ENCODE data around the gene HOXD10. TPM values are rescaled to one million over a fixed set of nuclear protein-coding genes. Genes with fewer than 3 reads are reported as not detected.
A peak's percentile ranks its signal among the peaks of the same experiment; 100 is the strongest.

The HOXD10 gene
- total and polyA plus RNA-seq, 2 of the 13 experiments (the other 11 are each of a cell fraction or from before 2014, with no cell fraction given), result not detected

DNA sequence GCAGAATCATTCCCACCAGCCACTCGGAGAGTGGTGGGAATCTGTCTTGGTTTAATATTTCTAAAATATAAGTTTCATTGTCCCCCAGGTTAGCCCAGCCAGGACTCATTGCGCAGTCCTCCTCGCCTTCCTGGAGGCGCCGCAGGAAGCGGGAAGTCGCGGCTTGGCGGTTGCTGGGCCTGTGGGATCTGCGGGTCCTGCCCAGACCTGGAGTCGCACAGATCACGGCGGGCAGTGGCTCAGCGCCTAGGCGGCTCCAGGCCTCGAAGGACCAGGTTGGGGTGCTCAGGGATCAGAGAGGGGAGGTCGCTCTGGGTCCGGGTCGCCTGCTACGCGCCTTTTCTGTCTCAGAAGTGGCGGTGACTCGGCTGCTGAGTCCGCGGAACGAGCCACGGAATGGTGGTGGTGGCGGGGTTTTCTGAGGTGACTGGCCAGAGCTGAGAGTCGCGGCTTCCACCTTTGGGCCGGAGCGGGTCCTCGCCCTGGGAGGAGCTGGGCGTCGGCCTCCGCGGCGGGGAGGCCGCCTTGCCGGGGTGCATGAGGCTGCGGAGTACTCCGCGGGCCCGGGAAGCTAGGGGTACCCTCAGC, 43.2 kb downstream of the HOXD10 start (continued):
- TF ChIP-seq, protein P1, sequence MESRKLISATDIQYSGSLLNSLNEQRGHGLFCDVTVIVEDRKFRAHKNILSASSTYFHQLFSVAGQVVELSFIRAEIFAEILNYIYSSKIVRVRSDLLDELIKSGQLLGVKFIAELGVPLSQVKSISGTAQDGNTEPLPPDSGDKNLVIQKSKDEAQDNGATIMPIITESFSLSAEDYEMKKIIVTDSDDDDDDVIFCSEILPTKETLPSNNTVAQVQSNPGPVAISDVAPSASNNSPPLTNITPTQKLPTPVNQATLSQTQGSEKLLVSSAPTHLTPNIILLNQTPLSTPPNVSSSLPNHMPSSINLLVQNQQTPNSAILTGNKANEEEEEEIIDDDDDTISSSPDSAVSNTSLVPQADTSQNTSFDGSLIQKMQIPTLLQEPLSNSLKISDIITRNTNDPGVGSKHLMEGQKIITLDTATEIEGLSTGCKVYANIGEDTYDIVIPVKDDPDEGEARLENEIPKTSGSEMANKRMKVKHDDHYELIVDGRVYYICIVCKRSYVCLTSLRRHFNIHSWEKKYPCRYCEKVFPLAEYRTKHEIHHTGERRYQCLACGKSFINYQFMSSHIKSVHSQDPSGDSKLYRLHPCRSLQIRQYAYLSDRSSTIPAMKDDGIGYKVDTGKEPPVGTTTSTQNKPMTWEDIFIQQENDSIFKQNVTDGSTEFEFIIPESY (CRISPR knock-in tag; IDR thresholded peaks at IDR 0.05), result peak; percentile 54; the same call in 1 of the 2 replicates
- no peak for TF ChIP-seq NFIB (CRISPR knock-in tag; IDR thresholded peaks at IDR 0.05; ENCODE audit: borderline replicate concordance)
- no peak for TF ChIP-seq CEBPB (IDR thresholded peaks at IDR 0.05; ENCODE audit: borderline replicate concordance, low read depth, low read length)
- peak; percentile 26; the same call in 1 of the 2 replicates for TF ChIP-seq ATF7-NPFF (CRISPR knock-in tag; IDR thresholded peaks at IDR 0.05; ENCODE audit: low read depth)
- TF ChIP-seq ZNF329 (CRISPR knock-in tag; IDR thresholded peaks at IDR 0.05; ENCODE audit: low read depth), result no peak
- TF ChIP-seq BHLHE40 (IDR thresholded peaks at IDR 0.05; ENCODE audit: low read length), result no peak
- no peak for TF ChIP-seq ZNF841 (CRISPR knock-in tag; IDR thresholded peaks at IDR 0.05; ENCODE audit: borderline replicate concordance)
- no peak for TF ChIP-seq ZNF282 (IDR thresholded peaks at IDR 0.05; ENCODE audit: partially characterized antibody)
- TF ChIP-seq, protein P2, sequence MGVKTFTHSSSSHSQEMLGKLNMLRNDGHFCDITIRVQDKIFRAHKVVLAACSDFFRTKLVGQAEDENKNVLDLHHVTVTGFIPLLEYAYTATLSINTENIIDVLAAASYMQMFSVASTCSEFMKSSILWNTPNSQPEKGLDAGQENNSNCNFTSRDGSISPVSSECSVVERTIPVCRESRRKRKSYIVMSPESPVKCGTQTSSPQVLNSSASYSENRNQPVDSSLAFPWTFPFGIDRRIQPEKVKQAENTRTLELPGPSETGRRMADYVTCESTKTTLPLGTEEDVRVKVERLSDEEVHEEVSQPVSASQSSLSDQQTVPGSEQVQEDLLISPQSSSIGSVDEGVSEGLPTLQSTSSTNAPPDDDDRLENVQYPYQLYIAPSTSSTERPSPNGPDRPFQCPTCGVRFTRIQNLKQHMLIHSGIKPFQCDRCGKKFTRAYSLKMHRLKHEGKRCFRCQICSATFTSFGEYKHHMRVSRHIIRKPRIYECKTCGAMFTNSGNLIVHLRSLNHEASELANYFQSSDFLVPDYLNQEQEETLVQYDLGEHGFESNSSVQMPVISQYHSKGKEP (CRISPR knock-in tag; IDR thresholded peaks at IDR 0.05), result no peak
- TF ChIP-seq, protein P3, sequence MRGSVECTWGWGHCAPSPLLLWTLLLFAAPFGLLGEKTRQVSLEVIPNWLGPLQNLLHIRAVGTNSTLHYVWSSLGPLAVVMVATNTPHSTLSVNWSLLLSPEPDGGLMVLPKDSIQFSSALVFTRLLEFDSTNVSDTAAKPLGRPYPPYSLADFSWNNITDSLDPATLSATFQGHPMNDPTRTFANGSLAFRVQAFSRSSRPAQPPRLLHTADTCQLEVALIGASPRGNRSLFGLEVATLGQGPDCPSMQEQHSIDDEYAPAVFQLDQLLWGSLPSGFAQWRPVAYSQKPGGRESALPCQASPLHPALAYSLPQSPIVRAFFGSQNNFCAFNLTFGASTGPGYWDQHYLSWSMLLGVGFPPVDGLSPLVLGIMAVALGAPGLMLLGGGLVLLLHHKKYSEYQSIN (CRISPR knock-in tag; IDR thresholded peaks at IDR 0.05; ENCODE audit: borderline replicate concordance), result no peak
- peak; percentile 41; the same call in 1 of the 2 replicates for TF ChIP-seq RBFOX2 (IDR thresholded peaks at IDR 0.05; ENCODE audit: low read depth, low read length)
- TF ChIP-seq, protein P4, sequence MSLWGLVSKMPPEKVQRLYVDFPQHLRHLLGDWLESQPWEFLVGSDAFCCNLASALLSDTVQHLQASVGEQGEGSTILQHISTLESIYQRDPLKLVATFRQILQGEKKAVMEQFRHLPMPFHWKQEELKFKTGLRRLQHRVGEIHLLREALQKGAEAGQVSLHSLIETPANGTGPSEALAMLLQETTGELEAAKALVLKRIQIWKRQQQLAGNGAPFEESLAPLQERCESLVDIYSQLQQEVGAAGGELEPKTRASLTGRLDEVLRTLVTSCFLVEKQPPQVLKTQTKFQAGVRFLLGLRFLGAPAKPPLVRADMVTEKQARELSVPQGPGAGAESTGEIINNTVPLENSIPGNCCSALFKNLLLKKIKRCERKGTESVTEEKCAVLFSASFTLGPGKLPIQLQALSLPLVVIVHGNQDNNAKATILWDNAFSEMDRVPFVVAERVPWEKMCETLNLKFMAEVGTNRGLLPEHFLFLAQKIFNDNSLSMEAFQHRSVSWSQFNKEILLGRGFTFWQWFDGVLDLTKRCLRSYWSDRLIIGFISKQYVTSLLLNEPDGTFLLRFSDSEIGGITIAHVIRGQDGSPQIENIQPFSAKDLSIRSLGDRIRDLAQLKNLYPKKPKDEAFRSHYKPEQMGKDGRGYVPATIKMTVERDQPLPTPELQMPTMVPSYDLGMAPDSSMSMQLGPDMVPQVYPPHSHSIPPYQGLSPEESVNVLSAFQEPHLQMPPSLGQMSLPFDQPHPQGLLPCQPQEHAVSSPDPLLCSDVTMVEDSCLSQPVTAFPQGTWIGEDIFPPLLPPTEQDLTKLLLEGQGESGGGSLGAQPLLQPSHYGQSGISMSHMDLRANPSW (CRISPR knock-in tag; IDR thresholded peaks at IDR 0.05; ENCODE audit: borderline replicate concordance), result no peak
- no peak for TF ChIP-seq ZFX (CRISPR knock-in tag; IDR thresholded peaks at IDR 0.05; ENCODE audit: low read depth)
- TF ChIP-seq, protein P5, sequence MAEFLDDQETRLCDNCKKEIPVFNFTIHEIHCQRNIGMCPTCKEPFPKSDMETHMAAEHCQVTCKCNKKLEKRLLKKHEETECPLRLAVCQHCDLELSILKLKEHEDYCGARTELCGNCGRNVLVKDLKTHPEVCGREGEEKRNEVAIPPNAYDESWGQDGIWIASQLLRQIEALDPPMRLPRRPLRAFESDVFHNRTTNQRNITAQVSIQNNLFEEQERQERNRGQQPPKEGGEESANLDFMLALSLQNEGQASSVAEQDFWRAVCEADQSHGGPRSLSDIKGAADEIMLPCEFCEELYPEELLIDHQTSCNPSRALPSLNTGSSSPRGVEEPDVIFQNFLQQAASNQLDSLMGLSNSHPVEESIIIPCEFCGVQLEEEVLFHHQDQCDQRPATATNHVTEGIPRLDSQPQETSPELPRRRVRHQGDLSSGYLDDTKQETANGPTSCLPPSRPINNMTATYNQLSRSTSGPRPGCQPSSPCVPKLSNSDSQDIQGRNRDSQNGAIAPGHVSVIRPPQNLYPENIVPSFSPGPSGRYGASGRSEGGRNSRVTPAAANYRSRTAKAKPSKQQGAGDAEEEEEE (CRISPR knock-in tag; IDR thresholded peaks at IDR 0.05; ENCODE audit: borderline replicate concordance), result no peak
- TF ChIP-seq, protein P6, sequence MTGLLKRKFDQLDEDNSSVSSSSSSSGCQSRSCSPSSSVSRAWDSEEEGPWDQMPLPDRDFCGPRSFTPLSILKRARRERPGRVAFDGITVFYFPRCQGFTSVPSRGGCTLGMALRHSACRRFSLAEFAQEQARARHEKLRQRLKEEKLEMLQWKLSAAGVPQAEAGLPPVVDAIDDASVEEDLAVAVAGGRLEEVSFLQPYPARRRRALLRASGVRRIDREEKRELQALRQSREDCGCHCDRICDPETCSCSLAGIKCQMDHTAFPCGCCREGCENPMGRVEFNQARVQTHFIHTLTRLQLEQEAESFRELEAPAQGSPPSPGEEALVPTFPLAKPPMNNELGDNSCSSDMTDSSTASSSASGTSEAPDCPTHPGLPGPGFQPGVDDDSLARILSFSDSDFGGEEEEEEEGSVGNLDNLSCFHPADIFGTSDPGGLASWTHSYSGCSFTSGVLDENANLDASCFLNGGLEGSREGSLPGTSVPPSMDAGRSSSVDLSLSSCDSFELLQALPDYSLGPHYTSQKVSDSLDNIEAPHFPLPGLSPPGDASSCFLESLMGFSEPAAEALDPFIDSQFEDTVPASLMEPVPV (CRISPR knock-in tag; IDR thresholded peaks at IDR 0.05), result 0 out of 2 replicates have a peak, but pooled peaks have one; percentile 60
- TF ChIP-seq ZNF788 (CRISPR knock-in tag; IDR thresholded peaks at IDR 0.05; ENCODE audit: borderline replicate concordance), result 0 out of 2 replicates have a peak, but pooled peaks have one; percentile 13
- peak; percentile 98 for TF ChIP-seq EZH2 (conservative IDR thresholded peaks at IDR 0.05; ENCODE audit: low read depth, low read length)

Data from HepG2 (cell line).